ENCODE measurements around the gene FYN. TPM values are rescaled to one million over a fixed set of nuclear protein-coding genes. Genes with fewer than 3 reads are reported as not detected.

FYN gene
- total and polyA plus RNA-seq, 2 of the 13 experiments (the other 11 are each of a cell fraction or from before 2014, with no cell fraction given) = 15.5 to 24.6 TPM

DNA sequence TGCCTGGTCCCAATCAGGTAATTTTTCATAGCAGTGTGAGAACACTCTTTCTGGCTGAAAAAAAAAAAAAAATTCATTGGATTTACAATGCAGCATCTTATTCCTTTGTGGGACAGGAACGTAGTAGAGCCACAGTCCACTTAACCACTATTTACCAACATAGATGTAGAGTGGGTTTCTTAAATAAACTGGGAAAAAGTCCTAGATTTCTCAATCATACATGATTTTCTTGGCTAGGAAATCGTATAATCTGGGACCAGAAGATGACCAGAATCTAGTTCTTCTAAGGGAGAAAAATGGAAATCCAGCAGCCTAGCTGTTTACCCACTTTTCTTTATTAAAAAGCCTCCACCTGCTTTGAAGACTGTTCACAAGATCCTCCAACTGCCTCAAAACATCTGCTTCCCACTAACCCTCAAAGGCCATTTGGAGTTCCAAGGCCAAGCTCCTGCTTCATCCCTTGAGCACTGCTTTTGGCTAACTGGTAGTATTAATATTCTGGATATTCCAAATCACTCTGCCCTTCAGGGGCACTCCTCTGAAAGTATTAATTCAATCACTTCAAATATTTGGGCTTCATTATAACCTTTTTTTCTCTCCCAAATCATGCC is 70.4 kb downstream of the FYN start:
- FAIRE-seq (no peak), DNase-seq (ENCODE audit: low spot score) (no peak), ATAC-seq (no peak)
- H3K4me1 ChIP-seq (ENCODE audit: insufficient read depth, low read length) = peaks cover 11% of the 10 kb centered on the region
- H3K27me3 ChIP-seq (ENCODE audit: control insufficient read depth in 1 of 2, insufficient read depth in 2 of 2, low read length in 2 of 2) = no peaks in the 10 kb centered on the region
- H3K4me2 ChIP-seq (ENCODE audit: low read depth, low read length) = no peak overlapping the region
- no TSS peak for BruUV-seq (replicated peaks)
- no peaks in the 10 kb centered on the region for H3K9me3 ChIP-seq (ENCODE audit: low read length)
- 61% methylated on average over 2 of the region's 2 CpGs for WGBS (ENCODE audit: low lambda C conversion rate)
- ChIA-PET CTCF (ENCODE audit: low intra/inter-chr PET ratio, low total read pairs) (no interaction called here), POLR2A (no interaction called here)
- no peak overlapping the region for H3K27ac ChIP-seq (ENCODE audit: extremely low read length, insufficient read depth, low read length)
- no peak overlapping the region for H3K4me3 ChIP-seq (replicated peaks in 1 of 3; ENCODE audit: insufficient read depth in 1 of 3, low read depth in 2 of 3, low read length in 3 of 3)
- H3K36me3 ChIP-seq (replicated peaks in 1 of 2; ENCODE audit: control insufficient read depth in 1 of 2, insufficient read depth in 2 of 2, low read length in 2 of 2) = no peaks in the 10 kb centered on the region
- H3K79me2 ChIP-seq (ENCODE audit: insufficient read depth, low read length) = no peaks in the 10 kb centered on the region
- no peaks in the 10 kb centered on the region for H4K20me1 ChIP-seq (ENCODE audit: insufficient read depth, low read length)
- TF ChIP-seq PCBP1 (IDR thresholded peaks at IDR 0.05; ENCODE audit: borderline replicate concordance, low read depth, low read length) (no peak), KAT2B (IDR thresholded peaks at IDR 0.05; ENCODE audit: borderline replicate concordance, low read depth, low read length) (no peak), HDAC6 (IDR thresholded peaks at IDR 0.05; ENCODE audit: low read depth, low read length) (no peak), NAIF1 (CRISPR knock-in tag; IDR thresholded peaks at IDR 0.05; ENCODE audit: borderline replicate concordance) (no peak), SRSF4 (IDR thresholded peaks at IDR 0.05; ENCODE audit: low read depth, low read length, poor library complexity, severe bottlenecking) (no peak), XBP1 (CRISPR knock-in tag; IDR thresholded peaks at IDR 0.05) (no peak), TBX3 (IDR thresholded peaks at IDR 0.05; ENCODE audit: borderline replicate concordance) (no peak)
- H3K9ac ChIP-seq (ENCODE audit: insufficient read depth, low read depth, low read length) = no peak overlapping the region
- no peak overlapping the region for H2AFZ ChIP-seq (ENCODE audit: low read length)
- in situ Hi-C loops (cut with HindIII; ENCODE audit: extremely low pct_ligation_motif_present, low pct_unique_long_range_greater_than_20kb) = no loop called here
- intact Hi-C loops (cut with micrococcal nuclease; ENCODE audit: unreplicated experiment) = no loop called here

DNA sequence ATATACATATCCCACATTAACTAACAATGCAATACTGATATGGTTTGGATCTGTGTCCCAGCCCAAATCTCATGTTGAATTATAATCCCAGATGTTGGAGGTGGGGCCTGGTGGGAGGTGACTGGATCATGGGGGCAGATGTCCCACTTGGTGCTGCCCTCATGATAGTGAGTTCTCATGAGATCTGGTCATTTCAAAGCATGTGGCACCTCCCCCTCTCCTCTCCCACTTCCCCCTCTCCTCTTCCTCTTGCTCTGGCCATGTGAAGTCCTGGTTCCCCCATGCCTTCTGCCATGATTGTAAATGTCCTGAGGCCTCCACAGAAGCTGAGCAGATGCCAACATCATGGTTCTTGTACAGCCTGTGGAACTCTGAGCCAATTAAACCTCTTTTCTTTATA is 71.2 kb downstream of the FYN start:
- no peak overlapping the region for H3K9ac ChIP-seq (ENCODE audit: insufficient read depth, low read depth, low read length)
- H3K4me1 ChIP-seq (ENCODE audit: insufficient read depth, low read length) = peaks cover 14% of the 10 kb centered on the region
- no peaks in the 10 kb centered on the region for H3K36me3 ChIP-seq (replicated peaks in 1 of 2; ENCODE audit: control insufficient read depth in 1 of 2, insufficient read depth in 2 of 2, low read length in 2 of 2)
- ChIA-PET CTCF (ENCODE audit: low intra/inter-chr PET ratio, low total read pairs) (no interaction called here), POLR2A (no interaction called here)
- no peak for ATAC-seq
- no peaks in the 10 kb centered on the region for H3K9me3 ChIP-seq (ENCODE audit: low read length)
- DNase-seq (ENCODE audit: low spot score) = no peak
- in situ Hi-C loops (cut with HindIII; ENCODE audit: extremely low pct_ligation_motif_present, low pct_unique_long_range_greater_than_20kb) = no loop called here
- no TSS peak for BruUV-seq (replicated peaks)
- no peaks in the 10 kb centered on the region for H3K27me3 ChIP-seq (ENCODE audit: control insufficient read depth in 1 of 2, insufficient read depth in 2 of 2, low read length in 2 of 2)
- H3K27ac ChIP-seq (ENCODE audit: extremely low read length, insufficient read depth, low read length) = no peak overlapping the region
- no peaks in the 10 kb centered on the region for H3K79me2 ChIP-seq (ENCODE audit: insufficient read depth, low read length)
- no peaks in the 10 kb centered on the region for H4K20me1 ChIP-seq (ENCODE audit: insufficient read depth, low read length)
- no peak for FAIRE-seq
- no peak overlapping the region for H3K4me3 ChIP-seq (replicated peaks in 1 of 3; ENCODE audit: insufficient read depth in 1 of 3, low read depth in 2 of 3, low read length in 3 of 3)
- no peak overlapping the region for H2AFZ ChIP-seq (ENCODE audit: low read length)
- no peak overlapping the region for H3K4me2 ChIP-seq (ENCODE audit: low read depth, low read length)
- intact Hi-C loops (cut with micrococcal nuclease; ENCODE audit: unreplicated experiment) = no loop called here
- no peak for TF ChIP-seq DNMT1 (CRISPR knock-in tag; IDR thresholded peaks at IDR 0.05)
- TF ChIP-seq, protein P1, sequence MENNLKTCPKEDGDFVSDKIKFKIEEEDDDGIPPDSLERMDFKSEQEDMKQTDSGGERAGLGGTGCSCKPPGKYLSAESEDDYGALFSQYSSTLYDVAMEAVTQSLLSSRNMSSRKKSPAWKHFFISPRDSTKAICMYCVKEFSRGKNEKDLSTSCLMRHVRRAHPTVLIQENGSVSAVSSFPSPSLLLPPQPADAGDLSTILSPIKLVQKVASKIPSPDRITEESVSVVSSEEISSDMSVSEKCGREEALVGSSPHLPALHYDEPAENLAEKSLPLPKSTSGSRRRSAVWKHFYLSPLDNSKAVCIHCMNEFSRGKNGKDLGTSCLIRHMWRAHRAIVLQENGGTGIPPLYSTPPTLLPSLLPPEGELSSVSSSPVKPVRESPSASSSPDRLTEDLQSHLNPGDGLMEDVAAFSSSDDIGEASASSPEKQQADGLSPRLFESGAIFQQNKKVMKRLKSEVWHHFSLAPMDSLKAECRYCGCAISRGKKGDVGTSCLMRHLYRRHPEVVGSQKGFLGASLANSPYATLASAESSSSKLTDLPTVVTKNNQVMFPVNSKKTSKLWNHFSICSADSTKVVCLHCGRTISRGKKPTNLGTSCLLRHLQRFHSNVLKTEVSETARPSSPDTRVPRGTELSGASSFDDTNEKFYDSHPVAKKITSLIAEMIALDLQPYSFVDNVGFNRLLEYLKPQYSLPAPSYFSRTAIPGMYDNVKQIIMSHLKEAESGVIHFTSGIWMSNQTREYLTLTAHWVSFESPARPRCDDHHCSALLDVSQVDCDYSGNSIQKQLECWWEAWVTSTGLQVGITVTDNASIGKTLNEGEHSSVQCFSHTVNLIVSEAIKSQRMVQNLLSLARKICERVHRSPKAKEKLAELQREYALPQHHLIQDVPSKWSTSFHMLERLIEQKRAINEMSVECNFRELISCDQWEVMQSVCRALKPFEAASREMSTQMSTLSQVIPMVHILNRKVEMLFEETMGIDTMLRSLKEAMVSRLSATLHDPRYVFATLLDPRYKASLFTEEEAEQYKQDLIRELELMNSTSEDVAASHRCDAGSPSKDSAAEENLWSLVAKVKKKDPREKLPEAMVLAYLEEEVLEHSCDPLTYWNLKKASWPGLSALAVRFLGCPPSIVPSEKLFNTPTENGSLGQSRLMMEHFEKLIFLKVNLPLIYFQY (CRISPR knock-in tag; IDR thresholded peaks at IDR 0.05; ENCODE audit: borderline replicate concordance) = no peak
- TF ChIP-seq, protein P2, sequence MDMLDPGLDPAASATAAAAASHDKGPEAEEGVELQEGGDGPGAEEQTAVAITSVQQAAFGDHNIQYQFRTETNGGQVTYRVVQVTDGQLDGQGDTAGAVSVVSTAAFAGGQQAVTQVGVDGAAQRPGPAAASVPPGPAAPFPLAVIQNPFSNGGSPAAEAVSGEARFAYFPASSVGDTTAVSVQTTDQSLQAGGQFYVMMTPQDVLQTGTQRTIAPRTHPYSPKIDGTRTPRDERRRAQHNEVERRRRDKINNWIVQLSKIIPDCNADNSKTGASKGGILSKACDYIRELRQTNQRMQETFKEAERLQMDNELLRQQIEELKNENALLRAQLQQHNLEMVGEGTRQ (IDR thresholded peaks at IDR 0.05; ENCODE audit: low read depth, low read length) = no peak
- TF ChIP-seq, protein P2 (CRISPR knock-in tag; IDR thresholded peaks at IDR 0.05; ENCODE audit: borderline replicate concordance) = no peak
- no peak for TF ChIP-seq HNRNPH1 (optimal IDR thresholded peaks at IDR 0.05; ENCODE audit: low read depth, low read length)

All from HepG2 (cell line).